K562 (cell line): ENCODE measurements around the gene CXCL14. TPM values are rescaled to one million over a fixed set of nuclear protein-coding genes. Genes with fewer than 3 reads are reported as not detected.

ENCODE experiments used
- ATAC-seq: fragments of 200-7000 bp; cut with Tn5 transposase; 3 replicates; pipeline ENCODE4 v1.9.1; 2020; ENCODE audit warnings: moderate library complexity
- BruUV-seq: library from RNA; stranded (reverse); fragments of 400-500 nt; replicated peaks from 2 replicates; lab custom pipeline; 2021; lab: Mats Ljungman, UMichigan
- CTCF ChIA-PET: fragments of 300-600 bp; formaldehyde crosslinking; extraction: SDS; loops from one replicate; lab custom pipeline; 2021; ENCODE audit warnings: low intra/inter-chr PET ratio; lab: Yijun Ruan, JAX
- POLR2A ChIA-PET: fragments of 300-600, 350-650 bp; sonication (Branson Sonifier 250); formaldehyde crosslinking; extraction: SDS; loops from one replicate; lab custom pipeline; 2021; ENCODE audit warnings: antibody characterized with exemption, inconsistent platforms; lab: Yijun Ruan, JAX
- DNase-seq, 4 experiments: peaks; one replicate each; pipeline versions ENCODE4 v3.0.0 to v3.0.0-alpha.2; 2011 to 2018; ENCODE audit warnings: low spot score in 3 of 4, mixed read lengths in 3 of 4; ENCODE audit errors: extremely low read depth in 1 of 4
- FAIRE-seq: peaks from 2 replicates; lab custom pipeline; 2011; peaks lifted over from hg19 to GRCh38; lab: Jason Lieb, UNC
- H2AFZ ChIP-seq: 2 replicates; pipeline ENCODE4 v1.6.0; 2011; ENCODE audit warnings: low read depth, low read length, control low read depth, inconsistent platforms
- H3K27ac ChIP-seq: fragments of 200-600 bp; 3 replicates; pipeline ENCODE4 v1.8.0; 2011; ENCODE audit warnings: low read depth, mild to moderate bottlenecking, control low read depth, inconsistent platforms, low read length, moderate library complexity, mixed read lengths; ENCODE audit errors: extremely low read depth
- H3K27me3 ChIP-seq, 2 experiments: fragments of 300-600 bp in 1 of 2; 2 replicates in 1 of 2; 3 replicates in 1 of 2; pipeline versions ENCODE4 v1.6.0 to v1.8.0; 2011; ENCODE audit warnings: inconsistent platforms in 2 of 2, low read length in 2 of 2, mild to moderate bottlenecking in 1 of 2, mixed read lengths in 1 of 2, moderate library complexity in 1 of 2; ENCODE audit not compliant: control insufficient read depth in 2 of 2, insufficient read depth in 2 of 2
- H3K36me3 ChIP-seq: fragments of 300-600 bp; 3 replicates; pipeline ENCODE4 v1.8.0; 2011; ENCODE audit warnings: mild to moderate bottlenecking, low read length, inconsistent platforms; ENCODE audit not compliant: control insufficient read depth, insufficient read depth
- H3K4me1 ChIP-seq, 2 experiments: fragments of 200-600 bp in 1 of 2; replicated peaks in 1 of 2; 2 replicates in 1 of 2; 3 replicates in 1 of 2; pipeline versions ENCODE4 v1.5.1 to v1.8.0; 2011; ENCODE audit warnings: inconsistent platforms in 2 of 2, low read length in 2 of 2, mild to moderate bottlenecking in 1 of 2, mixed read lengths in 1 of 2, moderate library complexity in 1 of 2; ENCODE audit not compliant: control insufficient read depth in 2 of 2, insufficient read depth in 2 of 2
- H3K4me2 ChIP-seq: 2 replicates; pipeline ENCODE4 v1.6.1; 2011; ENCODE audit warnings: low read length, control low read depth, inconsistent platforms, mixed read lengths; ENCODE audit not compliant: insufficient read depth
- H3K4me3 ChIP-seq: fragments of 200-600 bp; sonication (generic), shearing (Covaris generic); 2 replicates; pipeline ENCODE4 v1.5.1; 2016; ENCODE audit warnings: control low read depth, inconsistent platforms
- H3K79me2 ChIP-seq: fragments of 200-600 bp; 3 replicates; pipeline ENCODE4 v1.8.0; 2011; ENCODE audit warnings: low read length, inconsistent platforms; ENCODE audit not compliant: control insufficient read depth, insufficient read depth
- H3K9ac ChIP-seq, 2 experiments: 2 replicates each; pipeline versions ENCODE4 v1.6.0 to v1.6.1; 2011; ENCODE audit warnings: low read depth in 2 of 2, low read length in 2 of 2, control low read depth in 1 of 2, inconsistent platforms in 1 of 2, mild to moderate bottlenecking in 1 of 2, mixed read lengths in 1 of 2; ENCODE audit not compliant: insufficient read depth in 1 of 2
- H3K9me1 ChIP-seq: one replicate; pipeline ENCODE4 v1.6.0; 2011; ENCODE audit warnings: inconsistent platforms, mild to moderate bottlenecking, low read length, moderate library complexity; ENCODE audit not compliant: control insufficient read depth, insufficient read depth
- H3K9me3 ChIP-seq: replicated peaks from 2 replicates; pipeline ENCODE4 v1.5.1; 2011; ENCODE audit warnings: low read depth, low read length, inconsistent platforms; ENCODE audit not compliant: control insufficient read depth, insufficient read depth
- H4K20me1 ChIP-seq: replicated peaks from 2 replicates; pipeline ENCODE4 v1.6.1; 2011; ENCODE audit warnings: low read length, inconsistent platforms, mixed read lengths; ENCODE audit not compliant: control insufficient read depth, insufficient read depth
- CXXC5 ChIP-seq: fragments of 250-450 bp; sonication (Bioruptor Pico); IDR thresholded peaks from 2 replicates; pipeline ENCODE4 v1.8.0; 2022; ENCODE audit warnings: inconsistent platforms, mild to moderate bottlenecking, moderate library complexity
- HNRNPK ChIP-seq: fragments of 200-400 bp; formaldehyde crosslinking; IDR thresholded peaks from one replicate; pipeline ENCODE4 v1.6.1; 2018; ENCODE audit warnings: mild to moderate bottlenecking, low read depth, low read length; ENCODE audit not compliant: poor library complexity, severe bottlenecking
- LARP7 ChIP-seq: fragments of 450-650 bp; IDR thresholded peaks from 2 replicates; pipeline ENCODE4 v1.6.1; 2016
- MCM7 ChIP-seq, 2 experiments: fragments of 450-650 bp; IDR thresholded peaks; 2 replicates each; pipeline ENCODE4 v1.6.1; 2016 to 2018
- NBN ChIP-seq: fragments of 450-650 bp; IDR thresholded peaks from 2 replicates; pipeline ENCODE4 v1.6.1; 2016; ENCODE audit warnings: low read depth, mild to moderate bottlenecking
- ZNF436 ChIP-seq: fragments of 250-450, 450-650 bp; sonication (Bioruptor Pico); formaldehyde crosslinking; IDR thresholded peaks from 2 replicates; pipeline ENCODE4 v1.7.0; 2020; ENCODE audit warnings: mild to moderate bottlenecking
- ZNF551 ChIP-seq: fragments of 250-450 bp; sonication (Bioruptor Pico); IDR thresholded peaks from 2 replicates; pipeline ENCODE4 v1.5.0; 2021; ENCODE audit warnings: mild to moderate bottlenecking, moderate library complexity
- WGBS: fragments of 100-300 bp; shearing (Covaris generic); methylation state at CpG from one replicate; pipeline ENCODE4 v1.1.6; 2016; ENCODE audit warnings: low coverage, mixed read lengths; ENCODE audit not compliant: insufficient coverage; ENCODE audit errors: missing lambda C conversion rate; 5-methylcytosine and 5-hydroxymethylcytosine counted together
- in situ Hi-C: fragments of 300-500 bp; cut with MboI; formaldehyde crosslinking; loops from 4 replicates; pipeline ENCODE4 v1.15.0; 2018; ENCODE audit warnings: inconsistent platforms, mixed read lengths
- intact Hi-C: fragments of 100-400 bp; cut with micrococcal nuclease; formaldehyde crosslinking; loops from 2 replicates; pipeline ENCODE4 v1.14.2; 2022
- polyA plus RNA-seq, 8 experiments: library from polyadenylated mRNA; depleted of rRNA in 4 of 8; stranded (reverse) in 5 of 8; unstranded in 3 of 8; fragments of >200 nt; fragmentation: Nextera tagmentation in 2 of 8; fragmentation: Illumina TruSeq in 1 of 8; extraction: Ambion mirVana in 2 of 8; extraction: Trizol in 1 of 8; gene quantifications; 2 replicates each; pipeline versions ENCODE4 v1.2.1 to v1.2.3, GENCODE V29; 2011 to 2014; ENCODE audit warnings: inconsistent platforms in 1 of 8, missing spikeins in 1 of 8
- total RNA-seq, 7 experiments: library from RNA; depleted of rRNA in 6 of 7; stranded (reverse); fragments of >200 nt in 6 of 7; fragmentation: Illumina TruSeq in 2 of 7; extraction: Trizol in 2 of 7; gene quantifications; 2 replicates each; pipeline versions ENCODE4 v1.2.1 to v1.2.3, GENCODE V29; 2011 to 2021; ENCODE audit warnings: low replicate concordance in 1 of 7
- TF ChIP-seq, protein P1 (sequence below): fragments of 450-650 bp; conservative IDR thresholded peaks from 2 replicates; pipeline ENCODE4 v1.6.1; 2016; ENCODE audit warnings: missing genetic modification characterization, low read depth, mild to moderate bottlenecking, control low read depth, missing compliant biosample characterization
- TF ChIP-seq, protein P2 (sequence below): fragments of 450-650 bp; IDR thresholded peaks from 2 replicates; pipeline ENCODE4 v1.7.1; 2018; ENCODE audit warnings: mild to moderate bottlenecking, low read depth; ENCODE audit not compliant: partially characterized antibody
- TF ChIP-seq, protein P3 (sequence below), 2 experiments: fragments of 250-450 bp in 1 of 2; fragments of 450-650 bp in 1 of 2; sonication (Bioruptor Pico) in 1 of 2; IDR thresholded peaks; 2 replicates each; pipeline versions ENCODE4 v1.6.1 to v1.8.0; 2016 to 2021; ENCODE audit warnings: mild to moderate bottlenecking in 2 of 2, moderate library complexity in 2 of 2, missing compliant biosample characterization in 1 of 2, missing genetic modification characterization in 1 of 2

CXCL14 gene
- total and polyA plus RNA-seq, 9 of the 15 experiments (the other 6 are each of a cell fraction or from before 2014, with no cell fraction given): not detected

DNA sequence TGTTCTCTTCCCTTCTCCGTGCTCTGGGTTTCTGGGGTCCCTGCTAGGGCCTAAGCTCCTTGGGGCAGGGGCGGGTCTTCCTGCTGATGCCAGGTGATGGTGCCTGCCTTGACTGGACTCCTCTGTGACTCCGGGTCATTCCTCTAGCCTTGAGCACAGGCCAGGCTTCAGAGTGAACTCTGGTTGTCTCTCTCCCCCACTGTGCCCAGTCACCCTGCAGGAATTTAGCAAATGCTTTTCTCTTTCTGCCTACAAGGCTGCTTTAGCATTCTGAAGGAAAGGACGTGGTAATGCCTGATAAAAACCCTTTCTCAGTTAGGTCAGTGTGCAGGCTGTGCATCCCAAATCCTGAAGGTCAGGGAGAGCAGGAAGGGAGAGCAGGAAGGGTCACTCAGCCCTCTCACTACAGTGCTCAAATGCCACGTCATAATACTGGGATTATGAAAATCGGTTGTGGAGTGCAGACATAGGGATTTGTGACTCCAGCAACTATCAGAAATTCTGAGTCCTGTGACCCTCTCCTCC is 2.7 kb downstream of the CXCL14 start:
- DNase-seq: no peak
- CTCF ChIA-PET: no interaction called here
- no peak overlapping the region for H3K4me2 ChIP-seq
- H3K36me3 ChIP-seq: no peaks in the 10 kb centered on the region
- TF ChIP-seq MCM7 (IDR thresholded peaks at IDR 0.05): no peak
- no peak for TF ChIP-seq NBN
- TF ChIP-seq, protein P1, sequence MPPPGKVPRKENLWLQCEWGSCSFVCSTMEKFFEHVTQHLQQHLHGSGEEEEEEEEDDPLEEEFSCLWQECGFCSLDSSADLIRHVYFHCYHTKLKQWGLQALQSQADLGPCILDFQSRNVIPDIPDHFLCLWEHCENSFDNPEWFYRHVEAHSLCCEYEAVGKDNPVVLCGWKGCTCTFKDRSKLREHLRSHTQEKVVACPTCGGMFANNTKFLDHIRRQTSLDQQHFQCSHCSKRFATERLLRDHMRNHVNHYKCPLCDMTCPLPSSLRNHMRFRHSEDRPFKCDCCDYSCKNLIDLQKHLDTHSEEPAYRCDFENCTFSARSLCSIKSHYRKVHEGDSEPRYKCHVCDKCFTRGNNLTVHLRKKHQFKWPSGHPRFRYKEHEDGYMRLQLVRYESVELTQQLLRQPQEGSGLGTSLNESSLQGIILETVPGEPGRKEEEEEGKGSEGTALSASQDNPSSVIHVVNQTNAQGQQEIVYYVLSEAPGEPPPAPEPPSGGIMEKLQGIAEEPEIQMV (tag): no peak
- TF ChIP-seq, protein P2, sequence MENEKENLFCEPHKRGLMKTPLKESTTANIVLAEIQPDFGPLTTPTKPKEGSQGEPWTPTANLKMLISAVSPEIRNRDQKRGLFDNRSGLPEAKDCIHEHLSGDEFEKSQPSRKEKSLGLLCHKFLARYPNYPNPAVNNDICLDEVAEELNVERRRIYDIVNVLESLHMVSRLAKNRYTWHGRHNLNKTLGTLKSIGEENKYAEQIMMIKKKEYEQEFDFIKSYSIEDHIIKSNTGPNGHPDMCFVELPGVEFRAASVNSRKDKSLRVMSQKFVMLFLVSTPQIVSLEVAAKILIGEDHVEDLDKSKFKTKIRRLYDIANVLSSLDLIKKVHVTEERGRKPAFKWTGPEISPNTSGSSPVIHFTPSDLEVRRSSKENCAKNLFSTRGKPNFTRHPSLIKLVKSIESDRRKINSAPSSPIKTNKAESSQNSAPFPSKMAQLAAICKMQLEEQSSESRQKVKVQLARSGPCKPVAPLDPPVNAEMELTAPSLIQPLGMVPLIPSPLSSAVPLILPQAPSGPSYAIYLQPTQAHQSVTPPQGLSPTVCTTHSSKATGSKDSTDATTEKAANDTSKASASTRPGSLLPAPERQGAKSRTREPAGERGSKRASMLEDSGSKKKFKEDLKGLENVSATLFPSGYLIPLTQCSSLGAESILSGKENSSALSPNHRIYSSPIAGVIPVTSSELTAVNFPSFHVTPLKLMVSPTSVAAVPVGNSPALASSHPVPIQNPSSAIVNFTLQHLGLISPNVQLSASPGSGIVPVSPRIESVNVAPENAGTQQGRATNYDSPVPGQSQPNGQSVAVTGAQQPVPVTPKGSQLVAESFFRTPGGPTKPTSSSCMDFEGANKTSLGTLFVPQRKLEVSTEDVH: no peak
- no peak for TF ChIP-seq ZNF551
- no peak for TF ChIP-seq LARP7
- TF ChIP-seq ZNF436 (CRISPR knock-in tag): no peak
- TF ChIP-seq CXXC5 (CRISPR knock-in tag): no peak
- TF ChIP-seq, protein P3, sequence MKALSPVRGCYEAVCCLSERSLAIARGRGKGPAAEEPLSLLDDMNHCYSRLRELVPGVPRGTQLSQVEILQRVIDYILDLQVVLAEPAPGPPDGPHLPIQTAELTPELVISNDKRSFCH (CRISPR knock-in tag; IDR thresholded peaks at IDR 0.05): no peak
- TF ChIP-seq, protein P3 (tag; IDR thresholded peaks at IDR 0.05): no peak
- no peak for TF ChIP-seq HNRNPK
- TF ChIP-seq, all 486 proteins: peak for 0
- 0% methylated on average over 6 of the region's 6 CpGs for WGBS
- in situ Hi-C loops (no loop called here), intact Hi-C loops (no loop called here)
- BruUV-seq: no TSS peak
- H3K9me3 ChIP-seq: no peaks in the 10 kb centered on the region
- peaks cover 2 to 57% of the 10 kb centered on the region in 2 experiments; a peak in 4 of 5 replicates for H3K27me3 ChIP-seq
- no peaks in the 10 kb centered on the region for H3K79me2 ChIP-seq
- no peak overlapping the region for H3K27ac ChIP-seq
- POLR2A ChIA-PET: interaction anchor here (0.6 to 1.4 kb wide), 3 partner anchors 9 to 1378 kb away, joined by 3 to 7 read pairs (median 3); no protein-coding TSS in a partner anchor
- ATAC-seq (no peak), FAIRE-seq (no peak)
- H3K4me3 ChIP-seq: no peak overlapping the region
- no peaks in the 10 kb centered on the region for H4K20me1 ChIP-seq
- peaks cover 0 to 11% of the 10 kb centered on the region in 2 experiments; a peak in 1 of 5 replicates for H3K4me1 ChIP-seq
- no peak overlapping the region for H2AFZ ChIP-seq
- H3K9me1 ChIP-seq: no peaks in the 10 kb centered on the region
- H3K9ac ChIP-seq: no peak overlapping the region
